Osteocyte (in vitro differentiated cells): ENCODE data around the gene RGS19. TPM values are rescaled to one million over a fixed set of nuclear protein-coding genes. Genes with fewer than 3 reads are reported as not detected.

ENCODE experiments used
- DNase-seq: peaks from one replicate; pipeline ENCODE4 v3.0.0; 2021; ENCODE audit warnings: mixed read lengths; ENCODE audit not compliant: unreplicated experiment; ENCODE audit errors: extremely low spot score
- H3K27ac Mint-ChIP-seq: one replicate; pipeline ENCODE4 v1.8.0; 2021; ENCODE audit warnings: mild to moderate bottlenecking, mixed read lengths; ENCODE audit not compliant: unreplicated experiment
- H3K27me3 Mint-ChIP-seq: one replicate; pipeline ENCODE4 v1.8.0; 2021; ENCODE audit warnings: mixed read lengths; ENCODE audit not compliant: unreplicated experiment
- H3K36me3 Mint-ChIP-seq: one replicate; pipeline ENCODE4 v1.8.0; 2021; ENCODE audit warnings: mixed read lengths; ENCODE audit not compliant: unreplicated experiment
- H3K4me1 Mint-ChIP-seq: one replicate; pipeline ENCODE4 v1.8.0; 2021; ENCODE audit warnings: mixed read lengths; ENCODE audit not compliant: unreplicated experiment
- H3K4me3 Mint-ChIP-seq: one replicate; pipeline ENCODE4 v1.8.0; 2021; ENCODE audit warnings: mild to moderate bottlenecking, moderate library complexity, mixed read lengths; ENCODE audit not compliant: unreplicated experiment
- H3K9me3 Mint-ChIP-seq: one replicate; pipeline ENCODE4 v1.8.0; 2021; ENCODE audit warnings: mixed read lengths; ENCODE audit not compliant: unreplicated experiment
- CTCF ChIP-seq: fragments of 200-600 bp; sonication (generic); IDR thresholded peaks from 2 replicates; pipeline ENCODE4 v1.5.0; 2021; ENCODE audit warnings: antibody characterized with exemption, mild to moderate bottlenecking, moderate library complexity
- total RNA-seq: library from RNA; stranded (reverse); gene quantifications from 2 replicates; pipeline ENCODE4 v1.2.1, GENCODE V29; 2021

RGS19 gene
- total RNA-seq, 1 donor from 2014 or later = 8.0 TPM

GRCh38 chr20:64110411-64111068 is 31.2 kb upstream of the RGS19 start:
- no peak for TF ChIP-seq CTCF
- peak; percentile 78 for DNase-seq
- Mint-ChIP-seq H3K4me3 (no peak overlapping the region), H3K27me3 (peaks cover 8% of the 10 kb centered on the region), H3K4me1 (no peaks in the 10 kb centered on the region), H3K9me3 (no peaks in the 10 kb centered on the region), H3K27ac (no peak overlapping the region), H3K36me3 (no peaks in the 10 kb centered on the region)

- no peak for TF ChIP-seq CTCF
- Mint-ChIP-seq H3K4me3 (no peak overlapping the region), H3K27ac (no peak overlapping the region), H3K4me1 (no peaks in the 10 kb centered on the region), H3K36me3 (no peaks in the 10 kb centered on the region), H3K27me3 (peaks cover 8% of the 10 kb centered on the region), H3K9me3 (no peaks in the 10 kb centered on the region)
- peak; percentile 79 for DNase-seq
Measured at GRCh38 chr20:64109831-64110391, 30.6 kb upstream of the RGS19 start.

- H3K9me3 Mint-ChIP-seq = no peaks in the 10 kb centered on the region
- no peak for DNase-seq
Measured at GRCh38 chr20:64108731-64109681, 29.7 kb upstream of the RGS19 start.

GRCh38 chr20:64107736-64108457 is 28.6 kb upstream of the RGS19 start:
- Mint-ChIP-seq H3K9me3 (no peaks in the 10 kb centered on the region), H3K27me3 (peaks cover 20% of the 10 kb centered on the region), H3K4me3 (no peak overlapping the region), H3K27ac (no peak overlapping the region), H3K4me1 (no peaks in the 10 kb centered on the region), H3K36me3 (no peaks in the 10 kb centered on the region)
- no peak for DNase-seq
- TF ChIP-seq CTCF = no peak

More at GRCh38 chr20:64108731-64109681, 29.7 kb upstream of the RGS19 start:
- Mint-ChIP-seq H3K27me3 (peaks cover 10% of the 10 kb centered on the region), H3K4me1 (no peaks in the 10 kb centered on the region), H3K4me3 (no peak overlapping the region), H3K27ac (no peak overlapping the region), H3K36me3 (no peaks in the 10 kb centered on the region)
- no peak for TF ChIP-seq CTCF
